Stimulated activated memory B cell treated with anti-CD40 and anti-IgM and Interleukin-4, amounts not matched to agents 10 μg/mL and 1 μg/mL and 100 μg/mL, for 72 hours (primary cell): Measurements from ENCODE around the gene GPR39.

Source experiments
- ATAC-seq: fragments of 150-1000 bp; cut with Tn5 transposase; 2 replicates; pipeline ENCODE4 v1.10.0; 2021
- H3K27ac Mint-ChIP-seq: one replicate; pipeline ENCODE4 v1.8.0; 2022; ENCODE audit warnings: mild to moderate bottlenecking, mixed read lengths
- H3K27me3 Mint-ChIP-seq: one replicate; pipeline ENCODE4 v1.8.0; 2022; ENCODE audit warnings: mixed read lengths
- H3K36me3 Mint-ChIP-seq: one replicate; pipeline ENCODE4 v1.8.0; 2022; ENCODE audit warnings: mixed read lengths
- H3K4me1 Mint-ChIP-seq: one replicate; pipeline ENCODE4 v1.8.0; 2022; ENCODE audit warnings: mixed read lengths
- H3K4me3 Mint-ChIP-seq: one replicate; pipeline ENCODE4 v1.8.0; 2022; ENCODE audit warnings: mild to moderate bottlenecking, moderate library complexity, mixed read lengths
- H3K9me3 Mint-ChIP-seq: one replicate; pipeline ENCODE4 v1.8.0; 2022; ENCODE audit warnings: mixed read lengths

GPR39 gene

DNA sequence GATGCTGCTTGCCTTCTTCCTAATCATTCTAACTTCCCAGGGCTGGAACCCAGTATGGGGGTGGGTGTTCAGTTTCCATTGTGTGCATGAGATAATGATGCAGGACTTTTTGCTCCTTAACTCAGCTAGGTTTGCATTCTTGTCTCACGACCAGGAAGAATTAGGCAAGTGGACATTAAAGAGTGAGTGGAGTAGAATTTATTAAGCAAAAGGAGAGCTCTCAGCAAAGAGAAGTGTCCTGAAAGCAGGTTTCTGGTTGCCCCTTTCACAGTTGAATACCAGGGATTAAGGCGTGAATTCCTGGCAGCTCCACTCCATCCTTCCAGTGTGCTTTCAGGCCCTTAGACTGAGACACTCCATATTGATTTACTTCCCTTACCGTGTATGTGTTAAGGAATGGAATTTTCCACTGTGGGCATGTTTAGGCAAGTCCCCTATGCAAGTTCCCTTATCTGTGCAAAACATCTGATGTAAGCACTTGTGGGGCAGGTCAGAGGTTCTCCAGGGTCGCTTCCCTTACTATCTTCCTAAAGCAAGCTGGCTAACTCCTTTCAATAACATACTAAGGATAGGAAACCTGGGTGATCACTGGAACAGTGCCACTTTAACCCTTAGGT is 126.5 kb downstream of the GPR39 start:
- ATAC-seq, result no peak
- Mint-ChIP-seq H3K27ac (no peak overlapping the region), H3K27me3 (no peaks in the 10 kb centered on the region), H3K4me1 (no peaks in the 10 kb centered on the region), H3K9me3 (peaks cover 10% of the 10 kb centered on the region), H3K36me3 (no peaks in the 10 kb centered on the region), H3K4me3 (no peak overlapping the region)

DNA sequence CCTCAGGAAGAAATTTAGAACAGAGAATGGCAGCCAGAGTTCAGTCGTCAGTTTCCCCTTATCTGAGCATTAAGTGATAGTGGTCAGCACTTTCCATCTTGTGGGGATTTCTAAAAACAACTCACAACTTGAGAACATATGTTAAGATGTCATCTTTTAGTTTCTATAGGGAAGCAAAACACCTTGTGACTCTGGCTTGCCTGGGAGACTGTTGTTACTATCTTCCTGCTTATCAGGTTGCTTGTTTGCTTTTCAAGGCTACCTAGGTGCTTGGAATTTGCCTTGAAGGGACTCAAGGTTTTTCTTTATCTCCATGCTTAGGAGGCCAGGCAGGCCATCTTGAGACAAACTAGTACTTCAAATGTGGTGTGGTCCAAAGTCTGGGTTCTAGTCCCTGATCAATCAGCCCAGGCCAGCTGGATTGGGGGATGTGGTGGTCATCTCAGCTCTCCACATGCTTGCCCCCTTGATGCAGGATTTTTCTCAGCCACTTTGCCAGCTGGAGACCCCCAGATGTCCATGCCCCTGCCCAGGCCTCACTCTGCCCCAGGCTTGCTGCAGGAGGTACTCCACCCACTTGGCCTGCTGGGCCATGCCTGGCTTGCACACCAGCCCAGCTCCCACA is 127.5 kb downstream of the GPR39 start:
- ATAC-seq, result no peak
- no peaks in the 10 kb centered on the region for H3K4me1 Mint-ChIP-seq
- no peaks in the 10 kb centered on the region for H3K27me3 Mint-ChIP-seq
- no peaks in the 10 kb centered on the region for H3K36me3 Mint-ChIP-seq
- no peak overlapping the region for H3K4me3 Mint-ChIP-seq
- peaks cover 10% of the 10 kb centered on the region for H3K9me3 Mint-ChIP-seq
- H3K27ac Mint-ChIP-seq, result no peak overlapping the region

- peaks cover 10% of the 10 kb centered on the region for H3K9me3 Mint-ChIP-seq
- H3K27me3 Mint-ChIP-seq, result no peaks in the 10 kb centered on the region
- no peaks in the 10 kb centered on the region for H3K36me3 Mint-ChIP-seq
- H3K27ac Mint-ChIP-seq, result no peak overlapping the region
- no peaks in the 10 kb centered on the region for H3K4me1 Mint-ChIP-seq
- ATAC-seq, result no peak
- H3K4me3 Mint-ChIP-seq, result no peak overlapping the region
Observed at GRCh38 chr2:132547090-132547687, 130.6 kb downstream of the GPR39 start.

DNA sequence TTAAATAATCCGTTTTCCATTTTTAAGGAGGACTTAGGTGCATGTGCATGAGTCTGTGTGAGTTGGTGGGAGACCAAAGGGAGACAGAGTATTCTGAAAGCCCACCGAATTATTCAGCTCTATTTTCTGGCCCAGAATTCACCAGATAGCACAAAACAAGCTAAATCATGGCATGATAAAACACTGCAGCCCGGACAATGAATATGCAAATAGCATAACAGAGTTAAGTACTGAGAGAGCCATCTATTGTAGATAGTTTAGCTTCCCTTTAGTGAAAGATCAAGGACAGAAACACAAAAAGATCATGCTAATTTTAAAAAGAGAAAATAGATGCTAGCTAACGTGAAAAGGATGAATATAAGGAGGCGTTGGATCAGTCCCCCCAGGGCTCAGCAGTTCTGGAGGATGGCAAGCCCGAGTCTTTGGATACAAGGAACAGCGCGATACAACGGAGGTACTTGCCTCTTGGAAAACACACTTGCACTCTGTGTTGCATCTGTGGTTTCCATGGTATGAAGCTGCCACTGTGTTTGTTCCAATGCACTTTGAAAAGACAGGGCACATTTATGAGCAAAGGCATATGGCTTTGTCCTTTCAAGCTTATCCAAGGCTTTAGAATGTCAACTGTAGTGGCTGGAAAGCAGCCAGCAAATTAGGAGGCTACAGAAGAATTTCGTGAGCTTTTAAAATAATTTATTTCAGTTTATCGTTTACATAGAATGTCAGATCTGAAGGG is 133.5 kb downstream of the GPR39 start:
- H3K4me1 Mint-ChIP-seq, result no peaks in the 10 kb centered on the region
- H3K27ac Mint-ChIP-seq, result no peak overlapping the region
- no peaks in the 10 kb centered on the region for H3K27me3 Mint-ChIP-seq
- no peak overlapping the region for H3K4me3 Mint-ChIP-seq
- no peaks in the 10 kb centered on the region for H3K9me3 Mint-ChIP-seq
- no peaks in the 10 kb centered on the region for H3K36me3 Mint-ChIP-seq
- ATAC-seq, result no peak

DNA sequence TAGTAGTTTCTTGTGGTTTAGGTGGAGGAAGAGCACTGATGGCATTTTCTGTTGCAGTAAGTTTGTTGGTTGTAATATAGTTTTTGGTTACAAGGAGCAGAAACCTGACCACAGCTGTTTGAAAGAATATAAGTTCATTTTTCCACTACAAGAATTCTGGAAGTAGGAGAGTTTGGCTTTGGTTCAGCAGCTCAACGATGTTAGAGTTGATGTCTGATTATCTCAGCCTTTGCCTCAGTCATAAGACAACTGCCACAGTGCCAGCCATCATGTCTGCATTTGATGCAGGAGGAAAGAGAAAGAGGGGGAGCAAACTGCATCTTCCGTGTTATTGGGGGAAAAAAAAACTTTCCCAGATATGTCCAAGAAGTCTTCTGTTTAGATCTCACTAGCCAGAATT is 134.3 kb downstream of the GPR39 start:
- no peaks in the 10 kb centered on the region for H3K4me1 Mint-ChIP-seq
- ATAC-seq, result no peak
- H3K36me3 Mint-ChIP-seq, result no peaks in the 10 kb centered on the region
- no peaks in the 10 kb centered on the region for H3K27me3 Mint-ChIP-seq
- no peaks in the 10 kb centered on the region for H3K9me3 Mint-ChIP-seq
- H3K27ac Mint-ChIP-seq, result no peak overlapping the region
- H3K4me3 Mint-ChIP-seq, result no peak overlapping the region

DNA sequence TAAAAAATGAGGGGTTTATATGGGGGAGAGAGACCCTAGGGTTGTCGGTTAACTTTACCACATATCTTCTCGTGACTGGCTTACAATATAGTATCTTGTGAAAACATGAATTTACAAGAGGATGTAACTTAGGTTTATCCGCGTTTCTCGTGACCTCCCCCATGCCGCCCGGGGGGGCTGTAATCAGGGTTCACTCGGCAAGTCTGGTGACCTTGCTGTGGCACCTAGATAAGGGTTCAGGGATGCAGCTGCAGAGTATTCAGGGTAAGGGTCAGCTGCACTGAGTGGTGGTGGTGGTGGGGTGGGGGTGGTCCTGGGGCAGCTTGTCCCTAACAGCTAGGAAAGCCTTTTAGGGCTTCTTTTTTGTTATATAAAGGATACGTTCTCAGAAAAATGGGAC is 141.1 kb downstream of the GPR39 start:
- no peaks in the 10 kb centered on the region for H3K36me3 Mint-ChIP-seq
- H3K4me1 Mint-ChIP-seq, result no peaks in the 10 kb centered on the region
- H3K27ac Mint-ChIP-seq, result no peak overlapping the region
- no peaks in the 10 kb centered on the region for H3K27me3 Mint-ChIP-seq
- no peak overlapping the region for H3K4me3 Mint-ChIP-seq
- no peaks in the 10 kb centered on the region for H3K9me3 Mint-ChIP-seq
- ATAC-seq, result no peak

DNA sequence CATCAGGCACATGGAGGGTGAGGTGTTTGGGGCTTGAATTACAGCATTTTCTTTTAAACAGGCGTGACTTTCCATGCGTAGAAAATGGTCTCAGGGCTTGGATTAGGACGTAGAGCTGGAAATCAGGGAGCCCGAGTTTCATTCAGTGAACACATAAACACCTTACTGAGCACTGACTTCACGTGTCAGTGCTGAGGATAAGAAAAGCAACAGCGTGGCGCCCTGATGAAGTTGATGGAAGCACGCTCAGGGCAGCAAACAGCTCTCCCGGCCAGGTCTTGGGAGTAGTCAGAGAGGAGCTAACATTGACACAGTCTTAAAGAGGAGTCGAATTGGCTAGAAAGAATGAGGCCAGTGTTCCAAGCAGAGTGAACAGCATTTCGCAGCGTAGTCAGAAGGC is 142.7 kb downstream of the GPR39 start:
- ATAC-seq, result no peak
- H3K36me3 Mint-ChIP-seq, result no peaks in the 10 kb centered on the region
- H3K9me3 Mint-ChIP-seq, result no peaks in the 10 kb centered on the region
- H3K4me1 Mint-ChIP-seq, result no peaks in the 10 kb centered on the region
- H3K27me3 Mint-ChIP-seq, result no peaks in the 10 kb centered on the region
- H3K27ac Mint-ChIP-seq, result no peak overlapping the region
- H3K4me3 Mint-ChIP-seq, result no peak overlapping the region

DNA sequence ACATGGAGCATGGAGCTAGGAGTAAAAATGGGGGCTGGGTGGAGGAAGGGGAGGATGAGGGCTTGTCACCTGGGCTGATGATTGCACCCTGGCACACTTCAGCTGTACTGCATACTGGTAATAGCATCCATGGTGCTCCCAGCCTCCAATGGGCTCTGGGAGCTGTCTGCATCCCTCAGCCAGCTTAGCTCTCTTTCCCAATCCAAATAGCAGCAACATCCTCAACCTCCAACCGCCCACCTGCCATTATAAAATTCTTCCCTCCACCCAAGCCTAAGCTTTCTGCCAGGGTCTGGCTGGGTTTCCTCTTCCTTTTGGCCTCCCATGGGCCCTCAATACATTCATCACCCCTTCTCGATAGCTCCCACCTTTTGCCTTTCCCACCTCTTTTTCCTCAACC is 143.3 kb downstream of the GPR39 start:
- H3K27me3 Mint-ChIP-seq, result no peaks in the 10 kb centered on the region
- no peaks in the 10 kb centered on the region for H3K4me1 Mint-ChIP-seq
- no peak for ATAC-seq
- no peaks in the 10 kb centered on the region for H3K9me3 Mint-ChIP-seq
- no peaks in the 10 kb centered on the region for H3K36me3 Mint-ChIP-seq
- H3K27ac Mint-ChIP-seq, result no peak overlapping the region
- H3K4me3 Mint-ChIP-seq, result no peak overlapping the region

DNA sequence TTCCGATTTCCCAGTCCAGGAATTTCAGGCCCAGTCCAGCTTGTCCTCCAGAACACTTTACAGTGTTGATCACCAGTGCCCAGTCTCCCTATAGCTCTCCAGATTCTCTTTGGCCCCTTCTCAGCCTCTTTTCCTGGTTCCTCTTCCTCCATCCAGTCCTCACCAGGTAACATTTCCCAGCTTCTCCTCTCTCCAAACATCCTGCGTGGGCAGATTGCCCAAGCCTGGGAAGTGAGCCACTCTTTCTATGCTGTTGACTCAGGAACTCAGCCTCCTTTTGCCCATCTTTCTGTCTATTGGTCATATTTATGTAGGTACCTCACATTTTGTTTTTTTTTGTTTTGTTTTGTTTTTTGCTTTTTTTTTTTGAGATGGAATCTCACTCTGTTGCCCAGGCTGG is 144.0 kb downstream of the GPR39 start:
- Mint-ChIP-seq H3K27ac (no peak overlapping the region), H3K4me3 (no peak overlapping the region), H3K36me3 (no peaks in the 10 kb centered on the region), H3K27me3 (no peaks in the 10 kb centered on the region), H3K4me1 (no peaks in the 10 kb centered on the region), H3K9me3 (no peaks in the 10 kb centered on the region)
- ATAC-seq, result no peak

DNA sequence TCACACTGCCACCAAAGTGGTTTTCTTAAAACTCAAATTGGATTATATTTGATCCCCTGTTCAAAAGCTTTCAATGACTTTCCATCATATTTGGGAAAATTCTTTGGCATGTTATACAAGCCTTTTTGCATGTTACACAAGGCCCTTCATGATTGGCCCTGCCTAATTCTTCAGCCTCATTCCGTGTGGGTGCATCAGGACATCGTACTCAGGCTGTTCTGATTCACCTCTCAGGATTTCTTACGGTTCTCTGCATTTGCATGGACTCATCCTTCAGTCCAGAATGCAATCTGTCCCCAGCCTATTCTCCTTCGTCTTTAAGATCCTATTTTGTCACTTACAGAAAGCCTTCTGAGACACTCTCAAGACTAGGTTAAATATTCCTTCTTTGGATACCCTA is 145.6 kb downstream of the GPR39 start:
- no peaks in the 10 kb centered on the region for H3K27me3 Mint-ChIP-seq
- no peak overlapping the region for H3K4me3 Mint-ChIP-seq
- no peaks in the 10 kb centered on the region for H3K9me3 Mint-ChIP-seq
- H3K4me1 Mint-ChIP-seq, result no peaks in the 10 kb centered on the region
- H3K27ac Mint-ChIP-seq, result no peak overlapping the region
- no peak for ATAC-seq
- no peaks in the 10 kb centered on the region for H3K36me3 Mint-ChIP-seq

- Mint-ChIP-seq H3K4me3 (no peak overlapping the region), H3K27me3 (no peaks in the 10 kb centered on the region), H3K27ac (no peak overlapping the region), H3K4me1 (no peaks in the 10 kb centered on the region), H3K36me3 (no peaks in the 10 kb centered on the region), H3K9me3 (no peaks in the 10 kb centered on the region)
- no peak for ATAC-seq
Observed at GRCh38 chr2:132564065-132564464, 147.5 kb downstream of the GPR39 start.

DNA sequence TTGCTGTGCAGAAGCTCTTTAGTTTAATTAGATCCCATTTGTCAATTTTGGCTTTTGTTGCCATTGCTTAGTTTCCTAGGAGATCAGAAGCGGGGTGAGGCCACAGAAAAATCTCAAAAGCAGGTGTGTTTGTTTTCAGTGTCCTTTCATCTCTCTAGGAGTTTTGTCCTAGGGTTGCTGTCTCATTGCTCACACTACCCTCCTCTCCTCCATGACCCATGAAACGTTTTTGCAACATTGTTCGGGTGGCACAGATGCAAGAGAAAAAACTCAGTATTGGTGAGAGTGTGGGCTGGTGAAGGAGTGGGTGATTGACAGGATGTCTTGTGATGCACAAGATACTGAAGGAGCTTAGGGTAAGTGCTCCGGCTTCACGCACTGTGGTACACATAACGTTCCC is 149.8 kb downstream of the GPR39 start:
- no peaks in the 10 kb centered on the region for H3K4me1 Mint-ChIP-seq
- H3K36me3 Mint-ChIP-seq, result no peaks in the 10 kb centered on the region
- H3K9me3 Mint-ChIP-seq, result no peaks in the 10 kb centered on the region
- no peak overlapping the region for H3K27ac Mint-ChIP-seq
- peaks cover 15% of the 10 kb centered on the region for H3K27me3 Mint-ChIP-seq
- H3K4me3 Mint-ChIP-seq, result no peak overlapping the region
- no peak for ATAC-seq

DNA sequence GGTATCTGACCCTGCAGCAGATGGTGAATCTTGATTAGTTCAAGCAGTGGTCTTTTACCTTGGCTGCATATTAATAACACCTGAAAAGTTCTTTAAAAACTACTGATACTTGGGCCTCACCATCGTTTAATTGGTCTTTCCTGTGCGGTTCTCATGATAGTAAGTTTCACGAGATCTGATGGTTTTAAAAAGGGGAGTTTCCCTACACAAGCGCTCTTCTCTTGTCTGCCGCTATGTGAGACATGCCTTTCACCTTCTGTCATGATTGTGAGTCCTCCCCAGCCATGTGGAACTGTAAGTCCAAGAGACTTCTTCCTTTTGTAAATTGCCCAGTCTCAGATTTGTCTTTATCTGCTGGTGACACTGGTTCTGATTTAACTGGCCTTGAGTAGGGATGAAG is 151.1 kb downstream of the GPR39 start:
- no peak overlapping the region for H3K4me3 Mint-ChIP-seq
- H3K27me3 Mint-ChIP-seq, result peaks cover 17% of the 10 kb centered on the region
- no peaks in the 10 kb centered on the region for H3K36me3 Mint-ChIP-seq
- no peak overlapping the region for H3K27ac Mint-ChIP-seq
- H3K4me1 Mint-ChIP-seq, result no peaks in the 10 kb centered on the region
- H3K9me3 Mint-ChIP-seq, result no peaks in the 10 kb centered on the region
- ATAC-seq, result no peak

- Mint-ChIP-seq H3K36me3 (no peaks in the 10 kb centered on the region), H3K27me3 (peaks cover 17% of the 10 kb centered on the region), H3K9me3 (no peaks in the 10 kb centered on the region), H3K4me3 (no peak overlapping the region), H3K27ac (no peak overlapping the region), H3K4me1 (no peaks in the 10 kb centered on the region)
- ATAC-seq, result no peak
Observed at GRCh38 chr2:132568656-132569055, 152.1 kb downstream of the GPR39 start.

DNA sequence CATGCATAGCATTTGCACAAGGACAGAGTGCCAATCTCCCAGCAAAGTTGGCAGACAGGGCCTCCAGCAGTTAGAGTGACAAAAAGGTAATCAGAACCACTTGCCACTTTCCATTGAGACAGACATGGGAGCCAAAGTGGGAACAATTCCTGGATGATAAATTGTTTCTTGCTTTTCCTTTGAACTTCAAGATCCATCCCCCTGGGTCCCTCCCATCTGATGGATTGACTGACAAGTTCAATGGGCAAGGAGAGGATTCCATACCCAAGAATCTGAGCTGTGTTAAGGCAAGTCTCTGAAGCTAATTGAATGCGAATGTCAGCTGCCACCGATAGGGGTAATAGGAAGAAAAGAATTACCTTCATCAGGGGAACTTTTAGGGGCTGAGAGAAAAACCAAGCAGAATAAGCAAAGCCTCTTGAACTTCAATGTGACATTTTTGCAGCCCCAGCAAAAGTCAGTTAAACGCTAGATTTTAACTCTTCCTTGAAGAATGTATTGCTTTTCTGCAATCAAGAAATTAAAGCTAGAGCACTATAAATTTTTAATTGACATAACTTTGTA is 156.9 kb downstream of the GPR39 start:
- no peak for ATAC-seq
- Mint-ChIP-seq H3K9me3 (no peaks in the 10 kb centered on the region), H3K27me3 (peaks cover 17% of the 10 kb centered on the region), H3K4me3 (no peak overlapping the region), H3K36me3 (no peaks in the 10 kb centered on the region), H3K27ac (no peak overlapping the region), H3K4me1 (no peaks in the 10 kb centered on the region)
